Glomerular endothelial cell (primary cell): ENCODE measurements around the gene TEX14. TPM values are rescaled to one million over a fixed set of nuclear protein-coding genes. Genes with fewer than 3 reads are reported as not detected.

Experiments
- DNase-seq: peaks from one replicate; pipeline ENCODE4 v3.0.0-alpha.2; 2011; ENCODE audit warnings: low read depth, low spot score; ENCODE audit errors: extremely low read depth
- total RNA-seq: library from RNA; depleted of rRNA; stranded (reverse); fragments of >200 nt; gene quantifications from 2 replicates; pipeline ENCODE4 v1.2.3, GENCODE V29; 2015

Gene TEX14
- total RNA-seq, 1 donor from 2014 or later: not detected

GRCh38 chr17:58507123-58507634 is 184.7 kb downstream of the TEX14 start:
- DNase-seq: no peak

Other genes with a start within 250 kb of the TEX14 start
- not detected in 2 replicates for gene HSF5, start 203.6 kb downstream of the TEX14 start, total RNA-seq
- 27.0 and 38.4 TPM in 2 replicates for gene MTMR4, start 177.4 kb downstream of the TEX14 start, total RNA-seq
- 22.2 and 34.7 TPM in 2 replicates for gene RAD51C, start 557 bp upstream of the TEX14 start, total RNA-seq
- gene PPM1E, start 63.8 kb upstream of the TEX14 start, total RNA-seq: 0.05 TPM in 1 of 2 replicates, not detected in the other